ENCODE data around the gene TUBGCP2.
"Not testable (repeated sequence)": the region's sequence is repeated elsewhere in the genome, so short reads cannot be mapped to it uniquely, and the experiment has no call there.

The TUBGCP2 gene

GRCh38 chr10:133324198-133324792 lies 15.6 kb upstream of the TUBGCP2 start:
- DNase-seq, result peak; percentile 98

DNA sequence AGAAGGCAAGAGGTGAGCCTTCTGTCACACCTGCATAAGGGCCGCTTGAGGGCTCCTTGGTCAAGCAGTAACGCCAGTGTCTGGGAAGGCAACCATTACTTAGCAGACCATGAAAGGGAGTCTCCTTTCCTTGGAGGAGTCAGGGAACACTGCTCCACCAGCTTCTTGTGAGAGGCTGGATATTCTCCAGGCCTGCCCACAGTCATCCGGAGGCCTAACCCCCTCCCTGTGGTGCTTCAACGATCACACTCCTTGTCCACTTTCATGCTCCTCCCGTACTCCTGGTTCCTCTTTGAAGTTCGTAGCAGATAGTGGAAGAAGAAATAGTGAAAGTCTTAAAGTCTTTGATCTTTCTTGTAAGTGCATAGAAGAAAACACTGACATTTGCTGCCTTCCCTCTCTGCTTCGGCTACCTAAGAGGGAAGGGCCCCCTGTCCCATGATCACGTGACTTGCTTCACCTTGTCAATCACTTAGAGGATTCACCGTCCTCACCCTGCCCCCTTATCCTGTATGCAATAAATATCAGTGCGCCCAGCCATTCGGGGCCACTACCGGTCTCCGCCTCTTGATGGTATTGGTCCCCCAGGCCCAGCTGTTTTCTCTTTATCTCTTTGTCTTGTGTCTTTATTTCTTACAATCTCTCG lies 13.5 kb upstream of the TUBGCP2 start:
- not testable (repeated sequence) for DNase-seq

GRCh38 chr10:133320852-133321422 lies 12.3 kb upstream of the TUBGCP2 start:
- not testable (repeated sequence) for DNase-seq

DNA sequence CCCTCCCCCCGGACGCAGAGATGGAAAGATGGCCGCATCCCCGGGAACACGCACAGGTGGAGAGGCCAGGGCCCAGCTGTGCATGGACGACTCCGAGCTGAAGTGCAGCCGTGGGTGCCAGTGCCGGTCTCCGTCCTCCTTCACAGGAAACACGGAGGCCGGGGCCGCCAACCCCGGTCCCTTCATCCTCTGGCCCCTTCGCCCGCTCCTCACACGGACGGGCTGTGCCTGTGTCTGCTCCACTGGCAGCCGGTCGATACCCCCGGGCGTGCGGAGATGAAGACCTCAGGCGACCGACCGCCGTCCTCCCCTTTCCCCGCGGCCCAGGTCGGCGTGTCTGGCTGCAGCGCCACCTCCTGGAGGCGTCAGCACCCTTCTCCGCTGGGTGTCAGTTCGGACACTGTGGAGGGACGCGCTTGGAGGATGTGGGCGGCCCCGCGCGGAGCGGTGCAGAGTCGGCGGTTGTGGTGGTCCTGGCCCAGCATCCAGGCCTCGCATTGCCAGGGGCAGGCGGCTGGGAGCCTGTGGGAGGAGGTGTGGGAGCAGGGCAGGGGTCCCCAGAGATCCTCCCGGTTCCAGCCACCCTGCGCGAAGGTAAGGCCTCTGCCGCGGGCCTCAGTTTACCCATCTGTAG lies 9.9 kb upstream of the TUBGCP2 start:
- no peak for DNase-seq

GRCh38 chr10:133316732-133317131 lies 8.1 kb upstream of the TUBGCP2 start:
- DNase-seq, result no peak

DNA sequence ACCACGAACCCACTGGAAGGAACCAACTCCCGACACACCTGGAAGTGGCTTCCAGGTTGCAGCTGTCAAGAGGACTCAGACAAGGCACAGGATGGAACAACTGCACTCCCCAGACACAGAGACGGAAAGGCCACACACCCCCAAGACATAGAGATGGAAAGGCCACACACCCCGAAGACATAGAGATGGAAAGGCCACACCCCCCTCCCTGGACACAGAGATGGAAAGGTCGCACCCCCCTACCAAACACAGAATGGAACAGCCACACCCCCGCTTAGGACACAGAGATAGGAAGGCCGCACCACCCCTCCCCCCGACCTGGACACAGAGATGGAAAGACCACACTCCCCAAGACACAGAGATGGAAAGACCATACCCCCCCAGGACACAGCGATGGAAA lies 7.6 kb upstream of the TUBGCP2 start:
- no peak for DNase-seq

GRCh38 chr10:133315847-133316246 lies 7.2 kb upstream of the TUBGCP2 start:
- no peak for DNase-seq

DNA sequence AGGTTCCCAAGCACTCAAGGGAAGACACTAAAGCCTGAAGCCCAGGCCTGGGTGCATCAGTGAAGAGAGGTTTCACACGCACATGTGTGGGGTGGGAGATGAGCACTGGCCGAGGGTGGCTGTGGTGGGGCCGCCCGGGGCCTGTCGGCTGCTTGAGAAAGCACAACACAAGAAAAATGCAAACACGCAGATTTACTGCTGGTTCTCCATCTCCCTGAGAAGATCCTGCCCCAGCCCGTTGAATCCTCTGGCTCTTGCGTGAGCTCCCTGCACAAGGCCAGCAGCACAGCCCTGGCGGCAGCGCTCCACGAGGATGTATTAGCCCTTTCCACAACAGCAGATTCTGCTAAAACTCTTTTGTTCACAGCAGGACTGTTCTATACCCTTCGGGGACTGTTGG lies 6.2 kb upstream of the TUBGCP2 start:
- no peak for DNase-seq

DNA sequence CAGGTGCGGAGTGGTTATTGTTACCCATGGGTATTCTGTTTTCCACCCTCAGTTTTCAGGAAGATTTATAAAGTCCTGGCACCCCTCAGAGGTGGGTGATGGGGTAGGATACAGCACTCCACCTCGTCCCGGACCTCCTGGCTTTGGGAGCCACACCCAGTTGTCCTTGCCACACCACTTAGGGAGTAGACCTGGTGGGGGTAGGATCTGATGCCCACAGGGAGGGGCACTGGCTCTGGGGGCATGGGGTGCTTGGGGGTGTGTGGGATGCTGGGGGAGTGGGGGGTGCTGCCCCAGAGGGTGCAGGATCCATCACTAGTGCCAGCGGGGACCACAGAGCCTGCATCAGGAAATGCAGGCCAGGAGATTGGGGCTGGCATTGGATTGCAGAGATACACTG lies 4.5 kb upstream of the TUBGCP2 start:
- DNase-seq, result no peak

GRCh38 chr10:133312769-133313145 lies 4.1 kb upstream of the TUBGCP2 start:
- DNase-seq, result no peak

- no peak for DNase-seq
Measured at GRCh38 chr10:133312016-133312768, 3.5 kb upstream of the TUBGCP2 start.

DNA sequence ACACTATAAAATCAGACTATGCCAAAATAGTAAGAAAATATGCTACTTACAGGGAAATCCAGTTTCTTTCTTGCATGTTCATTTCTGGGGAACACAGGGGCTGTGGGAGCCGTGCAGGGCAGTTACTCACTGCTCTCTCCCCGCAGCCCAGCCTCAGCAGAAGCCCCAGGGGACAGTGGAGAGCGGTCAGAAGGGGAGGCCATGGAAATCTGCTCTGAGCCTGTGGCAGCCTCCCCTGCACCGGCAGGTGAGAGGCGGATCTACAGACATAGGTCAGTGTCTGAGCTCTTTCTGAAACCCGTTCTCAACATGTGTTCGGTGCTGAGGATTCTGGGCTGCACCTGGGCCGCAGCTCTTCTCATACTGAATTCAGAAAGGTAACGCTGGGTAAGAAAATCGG lies 2.9 kb upstream of the TUBGCP2 start:
- DNase-seq, result no peak

GRCh38 chr10:133310789-133311188 lies 2.1 kb upstream of the TUBGCP2 start:
- no peak for DNase-seq

DNA sequence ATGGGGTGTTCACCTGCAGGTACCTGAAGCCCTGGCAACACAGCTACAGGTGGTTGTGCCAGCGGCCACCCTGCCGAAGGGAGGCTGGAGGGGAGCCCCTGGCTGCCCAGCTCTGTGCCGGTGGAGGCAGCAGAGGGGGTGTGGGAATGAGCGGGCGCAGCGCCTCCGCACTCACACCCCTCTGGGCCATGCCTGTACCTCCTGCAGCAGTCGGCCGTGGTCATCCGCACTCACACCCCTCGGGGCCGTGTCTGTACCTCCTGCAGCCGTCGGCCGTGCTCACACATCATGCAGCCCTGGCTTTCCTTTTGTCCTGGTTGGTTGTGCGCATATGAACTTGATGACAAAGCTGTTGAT lies 1.7 kb upstream of the TUBGCP2 start:
- DNase-seq, result no peak

DNA sequence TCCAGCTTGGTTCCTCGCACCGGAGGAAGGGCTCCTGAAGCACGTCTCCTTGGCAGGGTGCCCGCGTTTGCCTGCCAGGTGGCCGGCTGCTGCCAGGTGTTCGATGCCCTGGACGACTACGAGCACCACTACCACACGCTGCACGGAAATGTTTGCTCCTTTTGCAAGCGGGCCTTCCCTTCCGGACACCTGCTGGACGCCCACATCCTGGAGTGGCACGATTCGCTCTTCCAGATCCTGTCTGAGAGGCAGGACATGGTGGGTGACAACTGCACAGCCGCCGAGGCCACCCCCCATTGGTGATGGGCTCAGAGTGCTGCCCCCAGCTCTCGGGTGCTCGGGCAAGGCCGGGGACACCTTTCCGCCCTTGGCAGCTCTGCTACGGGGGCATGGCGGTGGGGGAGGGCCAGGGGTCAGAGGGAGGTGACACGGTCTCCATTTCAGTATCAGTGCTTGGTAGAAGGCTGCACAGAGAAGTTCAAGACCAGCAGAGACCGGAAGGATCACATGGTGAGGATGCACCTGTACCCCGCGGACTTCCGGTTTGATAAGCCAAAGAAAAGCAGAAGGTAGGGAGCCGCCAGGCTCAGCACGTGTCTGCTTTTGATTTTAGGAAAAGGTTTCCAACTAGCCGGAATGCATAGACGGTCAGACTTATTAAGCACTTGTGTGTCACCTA lies 1.2 kb upstream of the TUBGCP2 start:
- no peak for DNase-seq

DNA sequence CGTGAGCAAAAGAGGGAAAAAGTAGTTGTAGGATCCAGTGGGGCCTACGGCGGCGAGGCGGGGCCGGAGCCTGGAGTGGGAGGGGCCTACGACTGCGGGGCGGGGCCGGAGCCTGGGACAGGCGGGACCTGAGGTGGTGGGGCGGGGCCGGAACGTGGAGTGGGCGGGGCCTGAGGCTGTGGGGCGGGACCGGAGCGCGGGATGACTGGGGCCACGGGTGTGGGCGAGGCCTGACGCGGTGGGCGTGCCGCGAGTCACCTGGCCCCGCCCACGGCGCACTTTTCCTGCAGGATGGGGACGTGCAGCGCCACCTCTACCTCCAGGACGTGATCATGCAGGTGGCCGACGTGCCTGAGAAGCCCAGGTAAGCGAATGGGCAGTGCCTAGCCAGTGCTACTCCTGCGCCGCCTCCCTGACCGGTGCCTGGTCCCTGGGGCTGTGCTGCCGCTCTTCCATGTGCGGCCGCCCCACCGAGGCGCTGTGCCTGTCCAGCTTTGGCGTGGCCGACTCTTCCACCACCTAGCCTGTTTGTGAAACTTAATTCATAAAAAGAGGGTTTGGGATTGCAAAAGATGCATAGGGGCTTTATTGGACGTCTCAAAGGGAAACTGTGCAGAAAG lies 538 bp upstream of the TUBGCP2 start:
- DNase-seq, result peak; percentile 74

GRCh38 chr10:133307776-133308420 lies 774 bp downstream of the TUBGCP2 start:
- DNase-seq, result no peak

DNA sequence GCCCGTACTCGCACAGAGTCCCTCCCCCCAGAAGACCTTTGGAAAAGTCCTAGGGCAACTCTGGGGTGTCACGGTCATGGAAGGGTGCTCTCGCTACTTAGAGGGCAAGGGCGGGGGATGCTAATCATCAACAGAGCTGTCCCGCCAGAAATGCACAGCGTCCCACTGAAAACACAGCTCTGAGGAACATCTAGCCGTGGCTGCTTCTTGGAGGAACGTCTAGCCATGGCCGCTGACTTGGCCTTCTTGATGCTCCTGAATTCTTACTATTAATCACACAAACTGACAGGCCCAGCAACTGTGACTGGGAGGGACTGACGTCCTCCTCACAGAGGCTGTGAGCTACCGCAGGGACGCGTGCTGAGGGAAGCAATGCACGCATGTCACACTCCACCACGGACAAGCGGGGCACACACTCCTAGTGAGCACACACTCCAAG lies 1.7 kb downstream of the TUBGCP2 start:
- no peak for DNase-seq

- no peak for DNase-seq
Measured at GRCh38 chr10:133306097-133306476, 2.6 kb downstream of the TUBGCP2 start.

- no peak for DNase-seq
Measured at GRCh38 chr10:133303206-133303605, 5.5 kb downstream of the TUBGCP2 start.

DNA sequence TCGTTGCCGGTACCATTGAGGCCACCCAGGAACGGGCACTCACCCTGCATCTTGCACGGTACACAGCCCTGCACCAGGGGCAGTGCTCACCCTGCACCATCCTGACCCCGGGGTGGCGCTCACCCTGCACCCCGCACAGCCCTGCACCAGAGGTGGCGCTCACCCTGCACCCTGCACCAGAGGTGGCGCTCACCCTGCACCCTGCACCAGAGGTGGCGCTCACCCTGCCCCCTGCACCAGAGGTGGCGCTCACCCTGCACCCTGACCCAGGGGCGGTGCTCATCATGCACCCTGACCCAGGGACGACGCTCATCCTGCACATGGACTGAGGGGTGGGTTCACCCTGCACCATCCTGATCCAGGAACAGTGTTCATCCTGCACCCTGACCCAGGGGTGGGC lies 6.4 kb downstream of the TUBGCP2 start:
- DNase-seq, result no peak

- no peak for DNase-seq
Measured at GRCh38 chr10:133299738-133300137, 8.9 kb downstream of the TUBGCP2 start.
